ENCODE measurements around the gene TUBB1.
A peak's percentile ranks its signal among the peaks of the same experiment; 100 is the strongest.
"Not testable (repeated sequence)": the region's sequence is repeated elsewhere in the genome, so short reads cannot be mapped to it uniquely, and the experiment has no call there.

Gene TUBB1

DNA sequence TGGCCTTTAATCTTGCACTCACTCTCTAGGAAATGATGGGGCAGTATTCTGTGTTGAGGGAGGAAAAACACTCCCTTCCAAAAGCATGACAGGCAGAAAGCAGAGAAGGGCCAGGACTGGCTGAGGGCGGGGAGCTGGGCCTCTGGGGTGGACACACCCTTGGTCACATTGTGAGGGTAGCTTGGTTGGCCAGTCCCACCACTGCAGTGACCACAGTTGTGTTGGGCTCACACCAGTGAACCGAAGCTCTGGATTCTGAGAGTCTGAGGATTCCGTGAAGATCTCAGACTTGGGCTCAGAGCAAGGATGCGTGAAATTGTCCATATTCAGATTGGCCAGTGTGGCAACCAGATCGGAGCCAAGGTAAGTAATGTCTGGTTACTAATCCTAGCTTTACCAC, at the start of gene TUBB1:
Gene TUBB1, plus strand, starts transcription at position 213 of the 400 bp plus-strand sequence. Its CDS starts 94 bp downstream, at position 307.
- DNase-seq = no peak

DNA sequence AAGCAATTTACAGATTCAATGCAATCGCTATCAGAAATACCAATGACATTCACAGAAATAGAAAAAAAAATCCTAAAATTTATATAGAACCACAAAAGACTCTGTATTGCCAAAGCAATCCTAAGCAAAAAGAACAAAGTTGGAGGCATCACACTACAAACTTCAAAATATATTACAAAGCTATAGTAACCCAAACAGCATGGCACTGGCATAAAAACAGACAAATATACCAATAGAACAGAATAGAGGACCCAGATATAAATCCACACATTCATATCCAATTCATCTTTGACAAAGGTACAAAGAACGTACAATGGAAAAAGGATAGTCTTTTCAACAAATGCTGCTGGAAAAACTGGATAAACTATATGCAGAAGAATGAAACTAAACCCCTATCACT, 49.8 kb upstream of the TUBB1 start:
- no peak for DNase-seq

DNA sequence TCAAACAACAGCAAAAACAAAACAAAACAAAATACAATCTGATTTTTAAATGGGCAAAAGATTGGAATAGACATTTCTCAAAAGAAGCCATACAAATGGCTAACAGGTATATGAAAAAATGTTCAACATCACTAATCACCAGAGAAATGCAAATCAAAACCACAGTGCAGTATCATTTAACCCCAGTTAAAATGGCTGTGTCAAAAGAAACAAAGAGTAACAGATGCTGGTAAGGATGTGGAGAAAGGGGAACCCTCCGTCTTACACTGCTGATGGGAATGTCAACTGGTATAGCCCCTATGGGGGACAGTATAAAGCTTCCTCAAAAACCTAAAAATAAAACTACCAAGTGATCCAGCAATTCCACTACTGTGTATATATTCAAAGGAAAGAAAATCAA, 49.1 kb upstream of the TUBB1 start:
- no peak for DNase-seq

DNA sequence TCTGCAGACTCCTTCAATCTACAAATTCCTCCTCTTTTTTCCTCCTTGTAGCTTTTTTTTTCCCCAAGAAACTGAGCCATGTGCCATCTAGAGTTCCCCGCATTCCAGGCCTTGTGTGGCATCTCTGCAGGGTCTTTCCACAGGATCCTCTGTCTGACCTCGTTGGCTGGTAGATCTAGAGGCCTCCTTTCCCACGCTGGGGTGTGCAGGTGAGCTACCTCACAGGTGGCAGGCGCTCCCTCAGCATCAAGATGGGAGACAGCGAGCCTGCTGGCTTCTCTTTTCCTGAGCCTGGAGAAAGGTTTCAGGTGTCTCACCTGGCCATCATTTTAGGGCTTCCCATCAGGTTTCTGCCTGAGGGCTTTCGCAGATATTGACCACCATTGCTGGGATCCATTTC, 47.8 kb upstream of the TUBB1 start:
- no peak for DNase-seq

DNA sequence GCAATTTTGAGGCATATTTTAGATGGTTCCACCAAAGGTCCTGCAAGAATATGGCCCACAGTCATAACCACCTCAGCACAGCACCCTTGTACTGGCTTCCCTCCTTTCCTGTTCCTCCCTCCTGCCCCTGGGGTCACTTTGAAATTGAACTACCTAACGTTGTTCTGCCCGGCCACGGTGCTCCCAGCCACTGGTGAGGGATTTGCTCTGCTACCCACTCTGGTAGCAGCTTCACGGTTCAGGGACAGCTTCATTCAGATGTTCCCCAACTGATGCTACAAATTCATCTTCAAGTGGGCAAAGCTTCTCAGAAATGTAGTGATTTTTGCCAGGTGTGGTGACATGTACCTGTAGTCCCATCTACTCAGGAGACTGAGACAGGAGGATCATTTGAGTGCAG, 46.0 kb upstream of the TUBB1 start:
- no peak for DNase-seq

DNA sequence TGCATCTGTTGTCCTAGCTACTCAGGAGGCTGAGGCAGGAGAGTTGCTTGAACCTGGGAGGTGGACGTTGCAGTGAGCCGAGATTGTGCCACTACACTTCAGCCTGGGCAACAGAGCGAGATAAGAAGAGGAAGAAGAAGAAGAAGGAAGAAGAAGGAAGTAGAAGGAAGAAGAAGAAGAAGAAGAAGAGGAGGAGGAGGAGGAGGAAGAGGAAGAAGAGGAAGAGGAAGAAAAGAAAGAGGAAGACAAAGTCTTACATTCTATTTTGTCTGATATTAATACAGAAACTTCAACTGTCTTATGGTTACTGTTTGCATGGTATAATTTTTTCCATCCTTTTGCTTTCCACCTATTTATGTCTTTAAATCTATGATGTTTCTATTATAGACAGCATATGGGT, 45.4 kb upstream of the TUBB1 start:
- no peak for DNase-seq

DNA sequence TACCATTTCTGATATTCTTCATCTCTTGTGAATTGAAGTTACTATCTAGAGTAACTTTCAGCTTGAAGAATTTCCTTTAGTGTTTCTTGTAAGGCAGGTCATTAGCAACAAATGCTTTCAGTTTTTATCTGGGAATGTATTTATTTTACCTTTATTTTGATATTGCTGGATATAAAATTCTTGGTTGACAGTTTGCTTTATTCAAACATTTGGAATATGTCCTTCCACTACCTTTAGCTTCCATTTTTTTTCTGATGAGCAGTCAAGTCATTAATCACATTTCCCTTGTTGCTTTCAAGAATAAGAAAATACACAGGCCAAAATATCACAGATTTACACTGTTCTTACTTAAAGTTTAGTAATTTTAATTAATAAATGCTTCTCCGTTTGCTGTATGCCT, 43.9 kb upstream of the TUBB1 start:
- no peak for DNase-seq

DNA sequence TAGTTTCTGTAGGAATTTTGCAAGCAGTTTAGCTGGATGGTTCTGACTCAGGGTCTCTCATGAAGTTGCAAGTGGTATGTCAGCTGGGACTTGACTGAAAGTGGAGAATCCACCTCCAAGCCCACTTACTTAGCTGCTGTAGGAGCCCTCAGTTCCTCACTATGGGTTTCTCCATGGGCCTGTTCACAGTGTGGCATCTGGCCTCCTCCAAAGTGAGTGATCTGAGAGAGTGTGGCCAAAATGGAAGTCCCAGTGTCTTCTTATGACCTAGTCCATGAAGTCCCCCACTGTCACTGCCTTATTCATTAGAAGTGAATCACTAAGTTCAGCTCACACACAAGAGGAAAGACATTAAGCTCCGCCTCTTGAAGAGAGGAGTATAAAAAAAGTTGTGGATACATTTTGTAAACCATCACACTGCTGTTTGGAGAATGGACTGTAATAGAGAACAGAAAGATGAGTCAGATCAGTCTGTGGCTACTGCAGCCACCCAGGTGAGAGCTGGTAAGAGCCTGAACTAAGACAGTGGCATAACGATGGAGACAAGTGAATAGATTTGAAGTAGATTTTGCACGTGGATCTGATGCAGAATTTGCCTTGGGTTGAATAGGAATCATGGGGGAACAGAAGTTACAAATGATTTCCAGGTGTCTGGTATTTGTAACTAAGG, 43.0 kb upstream of the TUBB1 start:
- DNase-seq = no peak

DNA sequence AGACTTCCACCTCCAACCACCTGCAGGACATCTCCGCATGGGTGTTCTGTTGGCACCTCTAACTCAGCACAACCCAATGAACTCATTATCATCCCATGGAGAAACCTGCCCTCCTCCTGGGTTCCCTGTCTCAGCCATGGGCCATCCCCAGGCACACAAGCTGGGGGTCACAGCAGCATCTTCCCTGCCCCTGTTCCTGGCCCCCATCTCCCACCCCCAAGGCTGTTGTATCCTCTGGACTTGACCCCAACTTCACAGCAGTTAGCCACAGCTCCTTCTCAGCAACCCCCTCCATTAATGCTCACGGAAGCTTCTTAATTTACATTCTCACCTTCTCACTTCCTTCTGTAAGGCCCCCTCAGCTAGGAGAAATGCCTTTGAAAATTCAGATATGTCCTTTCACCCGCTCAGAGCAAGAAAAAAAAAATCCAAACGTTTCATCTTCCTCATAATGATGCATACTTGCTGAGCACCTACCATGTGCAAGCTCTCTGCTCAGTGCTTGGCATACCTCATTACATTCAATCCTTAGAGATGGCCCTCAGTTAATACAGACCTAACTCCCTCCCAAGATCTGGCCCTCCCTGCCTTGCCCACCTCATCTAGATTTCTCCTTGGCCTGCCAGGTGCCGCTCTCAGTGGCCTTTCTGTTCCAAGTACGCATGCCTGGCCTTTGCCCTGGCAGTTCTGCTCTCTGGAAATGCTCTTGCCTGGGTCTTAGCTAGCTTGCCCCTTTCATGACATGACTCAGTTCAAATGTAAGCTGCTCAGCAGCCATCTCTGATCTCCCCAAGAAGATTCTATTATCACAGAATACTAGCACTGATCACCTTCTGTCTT, 40.7 kb upstream of the TUBB1 start:
- DNase-seq = no peak

DNA sequence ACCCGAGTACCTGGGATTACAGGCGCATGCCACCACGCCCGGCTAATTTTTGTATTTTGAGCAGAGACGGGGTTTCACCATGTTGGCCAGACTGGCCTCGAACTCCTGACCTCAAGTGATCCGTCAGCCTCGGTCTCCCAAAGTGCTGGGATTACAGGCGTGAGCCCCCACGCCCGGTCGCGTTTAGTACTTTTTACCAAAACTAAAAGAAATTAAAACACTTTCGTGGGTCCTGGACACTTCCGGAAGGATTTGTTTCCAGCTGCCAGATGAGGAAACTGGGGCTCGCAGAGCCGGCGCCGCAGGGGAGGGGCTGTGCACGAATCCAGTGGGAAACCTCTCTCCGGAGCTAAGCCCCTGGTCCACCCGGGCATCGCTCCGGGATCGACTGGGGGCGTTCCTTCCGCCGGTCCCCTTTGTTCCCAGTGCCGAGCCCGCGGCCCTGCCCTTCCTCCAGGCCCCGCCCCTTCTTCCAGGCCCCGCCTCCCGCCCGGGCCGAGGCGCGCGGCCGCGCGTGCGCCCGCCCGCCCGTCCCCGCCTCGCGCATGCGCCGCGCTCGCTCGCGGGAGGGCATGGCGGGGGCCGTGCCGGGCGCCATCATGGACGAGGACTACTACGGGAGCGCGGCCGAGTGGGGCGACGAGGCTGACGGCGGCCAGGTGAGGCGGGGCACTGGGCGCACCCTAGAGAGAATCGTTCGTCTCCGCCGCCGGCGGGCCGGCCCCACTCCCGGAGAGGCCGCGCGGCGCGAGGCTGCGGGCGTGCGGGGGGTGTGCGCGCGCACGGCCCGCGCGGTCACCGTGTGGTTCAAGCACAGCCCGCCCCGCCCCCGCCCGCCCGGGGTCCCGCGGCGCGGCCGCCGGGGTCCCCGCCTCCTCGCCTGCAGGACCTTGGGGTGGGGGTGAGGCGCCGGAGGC, 38.3 kb upstream of the TUBB1 start, which contains the start of gene NELFCD:
Gene NELFCD, plus strand, starts transcription at position 546 of the 917 bp plus-strand sequence. Its CDS starts 54 bp downstream, at position 600.
- DNase-seq = peak; percentile 54

DNA sequence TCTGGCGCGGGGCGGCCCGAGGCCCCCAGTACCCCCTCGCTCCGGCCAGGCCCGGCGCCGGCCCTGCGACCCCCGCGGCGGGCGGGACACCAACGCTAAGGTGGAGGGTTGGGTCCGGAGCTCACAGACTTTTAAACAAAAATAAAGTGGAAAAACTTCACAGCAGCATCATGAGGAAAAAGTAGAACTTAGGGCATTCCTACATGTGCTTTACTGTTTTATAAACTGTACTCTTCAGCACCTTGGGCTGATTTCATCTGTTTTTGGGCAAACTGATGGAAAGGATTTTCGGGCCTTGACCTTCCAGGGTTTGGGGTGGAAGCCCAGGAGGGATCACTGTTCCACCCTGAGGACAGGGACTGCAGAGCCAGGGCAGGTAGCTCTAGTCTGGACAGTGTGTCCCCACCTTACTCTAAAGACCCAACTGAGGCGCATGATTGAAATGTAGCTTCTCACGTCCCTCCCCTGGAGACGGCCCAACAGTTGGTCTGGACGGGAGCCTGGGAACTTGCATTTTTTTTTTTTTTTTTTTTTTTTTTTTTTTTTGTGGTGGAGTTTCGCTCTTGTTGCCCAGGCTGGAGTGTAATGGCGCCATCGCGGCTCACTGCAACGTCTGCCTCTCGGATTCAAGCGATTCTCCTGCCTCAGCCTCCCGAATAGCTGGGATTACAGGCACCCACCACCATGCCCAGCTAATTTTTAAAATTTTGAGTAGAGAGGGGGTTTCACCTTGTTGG, 37.4 kb upstream of the TUBB1 start:
- DNase-seq = no peak

DNA sequence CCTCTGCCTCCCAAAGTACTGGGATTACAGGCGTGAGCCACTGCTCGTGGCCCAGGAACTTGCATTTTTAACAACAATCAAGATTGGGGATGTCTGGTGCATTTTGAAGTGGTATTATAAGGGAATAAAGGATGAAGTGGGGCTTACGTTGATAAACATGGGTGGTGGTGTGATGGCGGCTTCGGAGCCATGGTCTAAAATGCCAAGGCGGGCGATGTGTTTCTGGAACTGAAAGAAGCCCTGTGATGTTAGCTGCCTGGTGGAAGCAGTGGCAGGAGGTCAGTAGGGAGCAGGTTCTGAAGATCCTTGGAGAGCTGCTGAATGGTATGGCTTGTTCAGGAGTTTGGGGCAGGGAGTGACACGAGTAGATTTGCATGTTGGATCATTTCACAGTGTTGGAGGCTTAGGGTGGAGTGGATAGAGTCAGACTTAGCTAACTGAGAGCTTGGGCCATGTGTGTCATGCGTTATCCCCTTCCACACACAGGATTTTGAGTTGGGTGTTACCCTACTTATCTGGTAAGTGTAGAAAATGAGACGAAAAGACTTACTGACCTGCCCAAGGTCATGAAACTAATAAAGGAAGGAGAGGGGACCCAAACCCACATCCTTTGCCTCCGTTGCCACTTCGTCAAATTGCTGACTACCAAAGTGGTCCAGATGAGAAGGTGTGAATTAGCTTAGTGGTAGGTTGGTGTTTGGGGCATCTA, 36.7 kb upstream of the TUBB1 start:
- DNase-seq = no peak

DNA sequence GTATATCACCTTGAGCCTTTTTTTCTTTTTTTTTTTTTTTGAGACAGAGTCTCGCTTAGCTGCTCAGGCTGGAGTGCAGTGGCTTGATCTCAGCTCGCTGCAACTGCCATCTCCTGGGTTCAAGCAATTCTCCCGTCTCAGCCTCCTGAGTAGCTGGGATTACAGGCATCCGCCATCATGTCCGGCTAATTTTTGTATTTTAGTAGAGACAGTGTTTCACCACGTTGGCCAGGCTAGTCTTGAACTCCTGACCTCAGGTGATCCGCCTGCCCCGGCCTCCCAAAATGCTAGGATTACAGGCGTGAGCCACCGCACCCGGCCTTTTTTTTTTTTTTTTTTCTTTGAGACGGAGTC, 36.1 kb upstream of the TUBB1 start:
- not testable (repeated sequence) for DNase-seq

DNA sequence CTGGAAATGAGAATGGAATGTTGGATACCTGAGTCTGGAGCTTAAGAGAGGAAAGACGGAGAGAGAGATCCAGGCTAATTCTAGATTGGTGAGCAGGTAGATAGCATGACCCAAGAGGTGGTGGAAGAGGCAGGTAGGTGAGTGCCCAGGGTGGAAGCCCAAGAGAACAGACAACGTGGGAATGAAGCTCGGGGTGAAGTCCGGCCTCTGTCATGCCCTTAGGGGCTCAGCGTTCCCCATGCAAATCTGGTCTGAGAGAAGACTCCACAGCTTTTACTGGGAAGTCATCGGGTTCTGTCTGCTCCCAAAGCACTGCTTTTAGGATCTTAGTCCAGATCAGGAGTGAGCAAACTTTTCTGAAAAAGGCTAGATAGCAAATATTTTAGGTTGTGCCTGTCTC, 34.5 kb upstream of the TUBB1 start:
- no peak for DNase-seq

DNA sequence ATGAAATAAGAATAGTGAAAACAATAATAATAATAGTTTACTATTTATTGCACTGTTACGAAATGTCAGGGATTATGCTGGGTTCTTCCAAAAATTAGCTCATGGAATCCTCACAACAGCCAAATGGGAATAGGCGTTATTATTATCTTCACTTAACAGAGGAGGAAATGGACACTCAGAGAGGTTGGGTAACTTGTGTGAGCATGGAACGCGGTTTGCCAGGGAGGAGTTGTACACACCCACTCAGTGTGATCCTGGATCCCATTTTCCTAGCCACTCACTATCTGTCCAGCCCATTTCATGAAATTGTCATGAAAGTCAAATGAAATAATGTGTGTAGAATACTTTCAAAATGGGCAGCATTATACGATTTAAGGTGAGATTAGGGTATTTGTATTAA, 33.6 kb upstream of the TUBB1 start:
- no peak for DNase-seq

DNA sequence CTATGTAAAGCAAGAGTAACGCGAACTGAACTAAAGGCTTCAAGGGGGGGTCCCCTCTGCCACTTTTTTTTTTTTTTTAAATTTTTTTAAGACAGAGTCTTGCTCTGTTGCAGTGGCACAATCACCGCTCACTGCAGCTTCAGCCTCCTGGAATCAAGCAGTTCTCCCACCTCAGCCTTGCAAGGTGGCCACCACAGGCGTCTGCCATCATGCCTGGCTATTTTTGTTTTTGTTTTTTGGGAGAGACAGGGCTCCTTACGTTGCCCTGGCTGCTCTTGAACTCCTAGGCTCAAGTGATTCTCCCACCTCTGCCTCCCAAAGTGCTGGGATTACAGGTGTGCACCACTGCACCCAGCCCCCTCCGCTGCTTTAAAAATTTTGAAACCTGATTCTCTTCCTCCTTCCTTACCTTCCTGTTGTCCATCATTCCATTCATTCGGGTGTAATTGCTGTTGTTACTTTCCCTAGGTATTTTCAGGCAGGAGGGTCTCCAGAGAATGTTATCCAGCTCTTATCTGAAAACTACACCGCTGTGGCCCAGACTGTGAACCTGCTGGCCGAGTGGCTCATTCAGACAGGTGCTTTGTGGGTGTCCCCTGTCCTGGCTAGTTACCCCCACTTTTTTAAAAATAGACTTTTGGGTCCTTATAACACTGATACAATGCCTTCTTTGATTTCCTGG, 32.8 kb upstream of the TUBB1 start:
- DNase-seq = no peak

DNA sequence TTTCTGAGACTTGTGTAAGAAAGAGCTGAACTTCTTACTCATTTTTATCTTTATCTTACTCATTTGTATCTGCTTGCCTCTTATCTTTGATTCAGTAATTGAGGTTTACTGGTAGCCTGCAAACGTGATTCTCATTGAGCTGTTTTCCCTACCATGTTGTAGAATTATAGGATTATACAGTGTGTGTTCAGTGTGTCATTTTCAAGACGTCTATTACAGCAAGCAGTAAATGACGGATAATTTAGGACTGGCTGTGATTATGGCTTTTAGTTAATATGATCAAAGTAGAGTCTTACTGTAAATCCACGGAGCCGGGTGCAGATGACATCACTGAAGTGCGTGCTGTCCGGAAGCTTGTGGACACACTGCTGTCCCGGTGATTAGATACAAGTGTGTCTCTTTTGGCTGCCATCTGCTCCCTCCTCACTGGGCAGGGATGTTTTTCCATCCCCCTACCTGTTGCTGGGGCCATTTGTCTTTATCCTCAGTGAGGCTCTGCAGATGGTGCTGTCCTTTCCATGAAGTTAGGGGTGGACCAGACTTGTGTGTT, 32.2 kb upstream of the TUBB1 start:
- DNase-seq = no peak

DNA sequence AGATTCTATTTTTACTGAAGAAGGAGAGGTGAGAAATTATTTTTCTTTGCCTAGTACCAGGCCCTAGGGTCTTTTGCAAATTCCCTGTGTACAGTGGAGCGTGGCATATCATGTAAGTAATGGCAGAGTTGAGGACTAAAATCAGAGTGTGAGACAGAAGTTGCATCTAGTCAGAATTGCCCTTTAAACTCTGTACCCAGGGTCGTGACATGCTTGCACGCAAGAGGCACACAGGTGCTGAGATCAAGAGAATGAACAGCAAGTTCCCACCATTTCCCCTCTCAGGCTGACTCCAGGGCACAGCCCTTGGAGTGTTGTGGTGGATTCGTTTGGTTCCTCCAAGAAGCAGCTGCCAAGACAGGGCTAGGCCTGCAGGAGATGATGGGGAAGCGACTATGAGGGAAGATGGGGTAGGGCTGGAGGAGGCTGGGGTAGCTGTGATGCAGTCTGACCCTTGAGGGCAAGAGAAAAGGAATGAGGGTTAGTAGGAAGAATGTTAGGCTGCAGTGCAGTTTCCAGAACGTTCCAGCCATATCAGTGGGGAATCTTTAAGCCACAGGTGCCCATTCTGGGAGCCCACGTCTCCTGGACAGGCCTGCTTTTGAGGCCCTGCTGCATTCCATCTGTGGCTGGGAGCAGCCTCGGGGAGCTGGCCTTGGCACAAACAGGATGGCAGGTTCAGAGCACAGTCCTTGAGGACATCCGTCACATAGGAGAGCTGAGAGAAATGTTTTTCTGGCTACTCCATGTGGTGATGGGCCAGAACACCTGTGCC, 31.3 kb upstream of the TUBB1 start:
- DNase-seq = no peak

DNA sequence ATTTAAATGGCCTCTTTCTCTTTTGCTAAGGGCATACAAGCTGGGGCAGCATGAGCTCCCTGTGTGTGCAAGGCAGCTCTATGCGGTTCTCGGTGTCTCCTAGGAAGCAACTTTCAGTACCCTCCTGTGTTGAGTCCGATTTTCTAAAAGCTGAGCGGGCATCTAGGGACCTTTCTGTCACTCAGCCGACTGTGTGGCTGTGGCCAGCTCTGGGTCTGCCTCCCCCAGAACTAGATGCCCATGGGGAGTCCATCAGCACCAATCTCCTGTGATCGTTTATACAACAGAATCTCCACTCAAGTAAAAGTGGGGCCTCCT, 30.7 kb upstream of the TUBB1 start:
- no peak for DNase-seq

DNA sequence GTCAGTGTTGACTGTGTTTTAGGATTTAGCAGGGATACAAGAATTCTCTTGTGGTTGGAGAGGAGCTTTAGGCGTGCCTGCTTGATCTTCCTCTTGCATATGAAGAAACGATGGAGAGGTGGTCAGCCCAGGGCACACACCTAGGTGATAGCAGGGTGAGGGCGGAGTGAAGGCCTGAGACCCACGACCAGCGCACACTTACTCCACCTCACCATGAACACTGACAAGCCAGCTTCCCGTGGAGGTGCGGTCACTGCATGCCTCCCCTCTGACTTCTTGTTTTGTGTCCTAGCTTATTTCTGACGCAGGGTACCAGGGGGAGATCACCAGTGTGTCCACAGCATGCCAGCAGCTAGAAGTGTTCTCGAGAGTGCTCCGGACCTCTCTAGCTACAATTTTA, 30.0 kb upstream of the TUBB1 start:
- DNase-seq = no peak

Measured in T1000 (cell line).